ENCODE results near the gene PRELID1.
"Not testable (repeated sequence)": the region's sequence is repeated elsewhere in the genome, so short reads cannot be mapped to it uniquely, and the experiment has no call there.

PRELID1 gene

GRCh38 chr5:177334781-177335700 lies 31.4 kb downstream of the PRELID1 start:
- DNase-seq (ENCODE audit: extremely low read depth in 1 of 2, low read depth in 1 of 2), result no peak

- DNase-seq (ENCODE audit: extremely low read depth in 1 of 2, low read depth in 1 of 2), result no peak
Measured at GRCh38 chr5:177335701-177336065, 32.1 kb downstream of the PRELID1 start.

DNA sequence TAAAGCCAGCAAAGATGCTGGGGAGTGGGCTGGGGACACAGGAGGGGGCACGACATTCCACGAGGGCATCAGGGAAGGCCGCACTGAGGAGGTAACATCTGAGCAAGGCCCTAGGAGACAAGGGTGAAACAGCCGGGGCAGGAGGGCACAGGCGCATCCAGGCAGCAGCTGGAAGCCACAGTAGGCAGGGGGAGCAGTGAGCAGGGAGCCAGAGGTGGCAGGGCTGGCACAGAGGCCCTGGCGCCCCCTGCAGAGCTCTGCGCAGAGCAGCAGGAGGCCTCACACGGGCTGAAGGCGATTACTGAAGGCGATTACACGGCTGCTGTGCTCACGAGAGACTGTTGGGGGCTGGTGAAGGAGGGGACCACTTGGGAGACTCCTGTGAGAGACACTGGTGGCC lies 32.5 kb downstream of the PRELID1 start:
- DNase-seq (ENCODE audit: extremely low read depth in 1 of 2, low read depth in 1 of 2), result no peak

DNA sequence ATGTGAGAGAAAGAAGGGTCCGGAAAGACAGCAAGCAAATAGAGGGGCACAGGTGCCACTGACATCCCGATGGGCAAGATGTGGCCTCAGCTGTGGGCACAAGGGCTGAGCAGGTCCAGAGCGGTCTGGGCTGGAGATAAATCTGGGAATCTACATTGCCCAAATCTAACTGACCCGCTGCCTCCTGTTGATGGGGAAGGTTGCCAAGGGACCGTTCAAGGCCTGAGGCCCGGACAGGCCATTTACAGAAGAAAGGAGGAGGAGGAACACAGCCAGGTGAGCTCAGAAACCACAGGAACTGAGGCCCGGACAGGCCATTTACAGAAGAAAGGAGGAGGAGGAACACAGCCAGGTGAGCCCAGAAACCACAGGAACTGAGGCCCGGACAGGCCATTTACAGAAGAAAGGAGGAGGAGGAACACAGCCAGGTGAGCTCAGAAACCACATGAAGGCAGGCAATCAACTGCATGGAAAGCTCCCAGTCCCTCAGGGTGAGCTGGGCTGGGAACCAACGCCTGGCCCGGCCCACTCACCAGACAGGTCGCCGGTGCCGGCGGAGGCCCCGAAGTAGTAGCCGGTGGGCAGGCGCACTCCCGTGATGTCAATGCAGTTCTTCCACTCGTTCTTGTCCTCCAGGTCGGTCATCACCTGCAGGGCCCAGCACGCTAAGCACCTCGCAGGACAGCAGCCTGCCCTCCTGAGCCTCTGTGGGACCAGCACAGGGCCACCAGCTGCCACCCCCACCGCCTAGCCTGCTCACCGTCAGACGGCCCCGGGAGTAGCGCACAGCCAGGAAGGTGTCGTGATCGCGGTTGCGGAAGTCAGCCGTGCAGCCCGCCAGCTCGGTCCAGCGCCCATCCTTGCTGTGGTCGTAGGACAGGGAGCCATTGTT lies 33.2 kb downstream of the PRELID1 start:
- DNase-seq (ENCODE audit: extremely low read depth in 1 of 2, low read depth in 1 of 2), result no peak

DNA sequence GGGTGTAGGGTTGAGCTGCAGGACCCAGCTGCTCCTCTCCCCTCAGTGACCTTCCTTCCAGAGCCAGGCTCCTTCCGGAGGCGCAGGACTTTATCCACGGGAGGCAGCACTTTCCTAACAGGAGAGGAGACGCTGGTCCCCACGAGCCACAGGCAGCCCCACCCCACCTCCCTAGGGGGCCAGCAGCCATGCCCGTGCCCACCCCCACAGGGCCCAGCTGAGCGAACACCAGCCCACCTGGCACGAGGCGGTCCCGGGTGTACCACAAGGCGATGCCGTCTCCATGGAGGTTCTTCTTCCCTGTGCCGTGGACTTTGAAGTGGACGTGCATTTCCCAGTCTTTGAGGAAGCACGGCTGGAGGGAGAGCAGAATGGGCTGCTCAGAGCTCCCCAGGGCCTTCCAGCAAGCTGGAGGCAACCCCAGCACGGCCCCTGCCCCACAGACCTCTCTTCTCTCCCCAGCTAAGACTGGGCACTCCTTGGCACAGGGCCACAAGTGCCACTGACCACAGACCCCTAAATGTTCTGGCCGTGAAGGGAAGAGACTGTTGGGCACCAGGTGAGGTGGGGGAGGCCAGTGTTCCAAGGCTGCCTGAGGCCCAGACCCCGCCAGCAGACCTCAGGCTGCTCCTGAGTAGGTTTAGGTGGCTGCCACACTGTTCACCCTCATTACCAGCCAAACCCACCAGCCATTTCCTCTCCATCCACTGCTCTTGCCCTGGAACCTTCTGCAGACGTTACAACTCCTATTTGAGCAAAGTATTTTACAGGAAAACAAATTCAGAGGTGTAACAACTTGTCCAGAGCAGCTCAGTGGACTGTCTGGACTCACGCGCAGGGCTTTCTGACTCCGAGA lies 34.9 kb downstream of the PRELID1 start:
- DNase-seq (ENCODE audit: extremely low read depth in 1 of 2, low read depth in 1 of 2), result no peak

GRCh38 chr5:177339107-177339638 lies 35.6 kb downstream of the PRELID1 start:
- DNase-seq (ENCODE audit: extremely low read depth in 1 of 2, low read depth in 1 of 2), result no peak

DNA sequence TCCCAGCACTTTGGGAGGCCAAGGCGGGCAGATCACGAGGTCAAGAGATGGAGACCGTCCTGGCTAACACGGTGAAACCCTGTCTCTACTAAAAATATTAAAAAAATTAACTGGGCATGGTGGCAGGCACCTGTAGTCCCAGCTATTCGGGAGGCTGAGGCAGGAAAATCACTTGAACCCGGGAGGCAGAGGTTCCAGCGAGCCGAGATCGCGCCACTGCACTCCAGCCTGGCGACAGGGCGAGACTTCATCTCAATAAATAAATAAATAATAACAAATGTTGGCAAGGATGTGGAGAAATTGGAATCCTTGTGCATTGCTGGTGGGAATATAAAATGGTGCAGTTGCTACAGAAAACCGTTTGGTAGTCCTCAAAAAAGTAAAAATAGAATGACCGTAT lies 39.4 kb downstream of the PRELID1 start:
- DNase-seq (ENCODE audit: extremely low read depth in 1 of 2, low read depth in 1 of 2), result not testable (repeated sequence)

- no peak for DNase-seq (ENCODE audit: extremely low read depth in 1 of 2, low read depth in 1 of 2)
Measured at GRCh38 chr5:177343777-177344176, 40.2 kb downstream of the PRELID1 start.

DNA sequence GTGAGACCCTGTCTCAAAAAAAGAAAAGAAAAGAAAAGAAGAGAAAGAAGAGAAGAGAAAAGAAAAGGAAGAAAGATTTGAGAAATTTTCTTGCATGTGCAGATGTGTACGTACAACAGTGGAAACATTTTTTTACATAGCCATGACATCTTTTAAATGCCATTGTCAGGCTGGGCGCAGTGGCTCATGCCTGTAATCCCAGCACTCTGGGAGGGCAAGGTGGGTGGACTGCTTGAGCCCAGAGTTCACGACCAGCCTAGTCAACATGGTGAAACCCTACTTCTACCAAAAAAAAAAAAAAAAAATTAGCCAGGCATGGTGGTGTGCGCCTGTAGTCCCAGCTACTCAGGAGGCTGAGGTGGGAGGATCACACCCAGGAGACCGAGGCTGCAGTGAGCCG lies 41.3 kb downstream of the PRELID1 start:
- DNase-seq (ENCODE audit: extremely low read depth in 1 of 2, low read depth in 1 of 2), result no peak

- no peak for DNase-seq (ENCODE audit: extremely low read depth in 1 of 2, low read depth in 1 of 2)
Measured at GRCh38 chr5:177346820-177347219, 43.2 kb downstream of the PRELID1 start.

GRCh38 chr5:177347699-177348098 lies 44.1 kb downstream of the PRELID1 start:
- DNase-seq (ENCODE audit: extremely low read depth in 1 of 2, low read depth in 1 of 2), result no peak

GRCh38 chr5:177349362-177349647 lies 45.7 kb downstream of the PRELID1 start:
- DNase-seq (ENCODE audit: extremely low read depth in 1 of 2, low read depth in 1 of 2), result no peak

- DNase-seq (ENCODE audit: extremely low read depth in 1 of 2, low read depth in 1 of 2), result no peak
Measured at GRCh38 chr5:177349762-177350161, 46.2 kb downstream of the PRELID1 start.

DNA sequence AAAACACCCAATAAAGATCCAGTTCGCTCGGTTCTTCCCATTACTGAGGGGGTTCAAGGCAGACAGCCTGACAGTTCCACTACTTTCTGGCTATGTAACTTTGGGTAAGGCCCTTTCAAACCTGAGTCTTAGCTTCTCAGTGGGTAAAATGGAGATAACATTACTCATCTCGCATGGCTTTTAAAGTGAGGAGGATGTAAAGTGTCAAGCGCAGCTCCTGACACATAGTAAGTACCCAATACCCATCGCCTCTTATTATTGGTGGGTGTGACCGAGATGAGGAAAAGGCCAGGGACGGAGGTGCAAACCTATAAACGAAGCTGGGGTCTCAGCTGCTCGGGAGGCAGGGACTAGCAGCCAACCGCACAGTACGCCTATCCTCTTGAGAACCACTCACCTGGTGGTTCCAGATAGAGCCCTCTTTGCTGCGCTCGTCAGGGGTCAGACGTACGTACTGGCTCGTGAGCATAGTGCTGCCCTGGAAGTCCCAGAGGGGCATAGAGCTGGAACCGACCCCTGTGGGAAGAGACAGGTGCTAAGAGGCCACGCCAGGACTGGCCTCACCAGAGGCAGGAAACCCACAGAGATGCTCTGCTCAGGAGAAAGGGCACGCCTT lies 47.3 kb downstream of the PRELID1 start:
- no peak for DNase-seq (ENCODE audit: extremely low read depth in 1 of 2, low read depth in 1 of 2)

- DNase-seq (ENCODE audit: extremely low read depth in 1 of 2, low read depth in 1 of 2), result peak; percentile 77 to 81
Measured at GRCh38 chr5:177351392-177352329, 48.1 kb downstream of the PRELID1 start, which contains the start of gene LMAN2. TSS of gene LMAN2 (minus strand) at chr5:177351668. CDS start at chr5:177351647, 21 bp downstream.

GRCh38 chr5:177353093-177353492 lies 49.5 kb downstream of the PRELID1 start:
- DNase-seq (ENCODE audit: extremely low read depth in 1 of 2, low read depth in 1 of 2), result no peak

DNA sequence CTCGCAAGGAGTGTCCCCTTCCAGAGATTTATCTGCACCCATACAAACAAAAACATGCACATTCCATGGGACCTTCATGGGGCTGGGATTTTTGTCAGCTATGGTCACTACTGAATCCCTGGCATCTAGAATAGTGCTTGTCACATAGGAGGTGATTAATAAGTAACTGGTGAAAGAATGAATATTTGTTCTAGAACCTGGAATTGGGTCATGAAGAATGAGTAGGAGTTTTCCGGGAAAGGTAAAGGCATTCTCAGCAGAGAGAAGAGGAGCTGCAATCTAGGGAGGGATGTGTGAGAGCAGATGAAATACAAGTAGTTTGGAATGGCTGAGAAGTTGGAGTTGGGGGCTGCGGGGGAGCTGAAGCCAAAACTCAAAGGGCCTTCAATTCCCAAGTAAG lies 50.7 kb downstream of the PRELID1 start:
- no peak for DNase-seq (ENCODE audit: extremely low read depth in 1 of 2, low read depth in 1 of 2)

GRCh38 chr5:177354711-177355110 lies 51.1 kb downstream of the PRELID1 start:
- DNase-seq (ENCODE audit: extremely low read depth in 1 of 2, low read depth in 1 of 2), result no peak

DNA sequence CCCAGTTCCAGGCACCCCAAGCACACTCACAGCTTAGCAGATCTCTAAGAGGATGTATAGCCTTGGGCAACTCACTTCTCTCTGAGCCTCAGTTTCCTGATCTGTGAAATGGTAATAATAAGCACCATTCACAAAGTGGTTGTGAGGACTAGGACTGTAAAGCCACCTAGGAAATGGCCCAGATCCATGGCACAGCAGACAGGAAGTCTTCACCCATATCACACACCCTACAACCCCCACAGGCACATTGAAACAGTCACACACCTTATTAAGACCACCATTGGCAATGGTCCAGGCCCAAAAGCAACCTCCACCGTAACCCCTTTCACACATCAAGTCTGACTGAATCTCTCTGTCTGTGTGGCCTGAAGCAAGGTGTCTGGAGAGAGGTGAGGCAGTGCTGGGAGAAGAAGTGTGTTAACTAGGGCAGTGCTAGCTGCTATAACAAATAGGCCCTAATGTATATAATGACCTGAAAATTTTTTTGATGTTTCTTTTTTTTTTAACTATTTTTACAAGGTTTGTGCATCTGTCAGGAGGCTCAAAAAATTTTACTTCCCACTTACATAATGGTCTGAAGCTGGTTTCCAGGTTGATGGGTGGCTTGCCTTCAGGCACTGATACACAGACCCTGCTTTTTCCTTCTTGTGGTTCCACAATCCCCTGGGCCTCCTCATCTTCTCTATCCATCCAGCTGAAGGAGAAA lies 51.7 kb downstream of the PRELID1 start:
- no peak for DNase-seq (ENCODE audit: extremely low read depth in 1 of 2, low read depth in 1 of 2)
